Raji (cell line): Measurements from ENCODE around the gene SIGLEC9.

Source experiments
- POLR2A ChIP-seq: IDR thresholded peaks from 2 replicates; pipeline ENCODE4 v1.6.1; 2011; ENCODE audit warnings: low read depth, low read length, control low read depth; ENCODE audit not compliant: insufficient read depth

Gene SIGLEC9

DNA sequence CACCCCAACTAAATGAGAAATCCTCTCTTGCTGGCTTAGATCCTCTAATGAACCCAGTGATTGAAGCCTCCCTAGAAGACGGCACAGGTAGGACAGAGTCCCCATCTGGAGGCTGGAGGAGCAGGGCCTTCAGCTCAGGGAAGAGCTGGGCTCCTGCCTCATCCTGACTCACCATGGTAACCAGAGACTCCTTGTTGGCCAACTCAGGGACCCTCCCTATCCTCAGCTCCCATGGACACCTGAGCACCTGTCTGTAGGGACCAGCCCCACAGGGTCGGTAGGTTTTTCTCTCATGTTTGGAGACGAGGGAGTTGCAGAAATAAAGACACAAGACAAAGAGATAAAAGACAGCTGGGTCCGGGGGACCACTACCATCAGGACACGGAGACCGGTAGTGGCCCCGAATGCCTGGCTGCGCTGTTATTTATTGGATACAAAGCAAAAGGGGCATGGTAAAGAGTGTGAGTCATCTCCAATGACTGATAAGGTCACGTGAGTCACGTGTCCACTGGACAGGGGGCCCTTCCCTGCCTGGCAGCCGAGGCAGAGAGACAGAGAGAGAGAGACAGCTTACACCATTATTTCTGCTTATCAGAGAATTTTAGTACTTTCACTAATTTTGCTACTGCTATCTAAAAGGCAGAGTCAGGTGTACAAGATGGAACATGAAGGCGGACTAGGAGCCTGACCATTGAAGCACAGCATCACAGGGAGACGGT is 44.0 kb downstream of the SIGLEC9 start:
- TF ChIP-seq POLR2A: no peak

DNA sequence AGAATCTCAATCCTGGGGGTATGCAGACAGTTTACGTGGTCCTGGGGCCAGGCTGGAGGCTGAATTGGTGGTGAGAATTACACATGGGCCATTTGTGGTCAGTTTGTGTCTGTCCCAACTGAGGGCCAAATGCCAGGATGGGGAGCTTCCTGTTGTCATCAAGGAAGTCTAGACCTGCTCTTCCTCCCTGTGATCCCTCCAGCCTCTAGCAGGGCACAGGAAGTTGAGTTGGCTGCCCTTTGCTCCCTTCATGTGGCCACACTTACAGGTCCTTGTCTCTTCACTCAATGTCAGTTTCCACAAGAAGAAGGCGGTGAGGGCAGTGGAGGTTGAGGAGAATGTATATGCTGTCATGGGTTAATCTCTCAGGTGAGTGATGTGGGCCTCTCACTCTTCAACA is 47.5 kb downstream of the SIGLEC9 start:
- no peak for TF ChIP-seq POLR2A

DNA sequence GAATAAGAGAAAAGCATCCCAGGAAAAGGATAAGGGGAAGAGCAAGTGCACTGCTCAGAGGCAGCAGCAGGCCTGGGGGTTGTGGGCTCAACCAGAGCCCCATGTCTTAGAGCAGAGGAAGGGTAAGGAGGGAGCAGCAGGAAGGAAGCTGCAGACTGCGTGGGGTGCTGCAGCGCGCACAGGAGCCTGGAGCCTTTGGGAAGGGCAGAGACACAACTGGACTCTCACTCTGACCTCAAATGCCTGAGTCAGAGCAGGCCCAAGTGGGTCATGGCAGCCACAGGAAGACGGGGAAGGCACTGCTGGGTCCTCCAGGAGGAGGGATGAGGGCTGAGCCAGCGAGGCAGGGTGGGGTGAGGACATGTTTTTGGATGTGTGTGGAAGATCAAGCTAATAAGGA is 49.0 kb downstream of the SIGLEC9 start:
- no peak for TF ChIP-seq POLR2A

DNA sequence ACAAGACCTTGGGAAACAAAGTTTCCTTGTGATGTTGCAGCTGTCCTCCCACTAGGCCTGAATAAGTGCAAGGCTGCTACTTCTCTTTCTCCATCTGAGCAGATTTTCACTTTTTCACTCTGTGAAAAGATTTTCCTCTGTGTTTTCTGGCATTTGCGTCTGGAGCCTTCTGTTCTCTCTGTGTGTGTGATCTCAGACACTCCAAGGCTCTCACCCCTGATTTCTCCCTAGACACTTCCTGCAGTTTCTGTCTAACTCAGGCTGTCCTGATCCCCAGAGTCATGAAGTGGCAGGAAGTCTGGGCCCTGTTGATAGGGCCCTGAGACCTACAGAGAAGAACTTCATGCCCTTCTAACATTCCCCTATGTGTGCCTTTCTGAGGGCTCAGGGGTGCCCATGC is 54.5 kb downstream of the SIGLEC9 start:
- no peak for TF ChIP-seq POLR2A
